Measurements from ENCODE around the gene GCHFR. TPM values are rescaled to one million over a fixed set of nuclear protein-coding genes. Genes with fewer than 3 reads are reported as not detected.

The GCHFR gene
- total RNA-seq, 1 donor from 2014 or later = 7.4 TPM

DNA sequence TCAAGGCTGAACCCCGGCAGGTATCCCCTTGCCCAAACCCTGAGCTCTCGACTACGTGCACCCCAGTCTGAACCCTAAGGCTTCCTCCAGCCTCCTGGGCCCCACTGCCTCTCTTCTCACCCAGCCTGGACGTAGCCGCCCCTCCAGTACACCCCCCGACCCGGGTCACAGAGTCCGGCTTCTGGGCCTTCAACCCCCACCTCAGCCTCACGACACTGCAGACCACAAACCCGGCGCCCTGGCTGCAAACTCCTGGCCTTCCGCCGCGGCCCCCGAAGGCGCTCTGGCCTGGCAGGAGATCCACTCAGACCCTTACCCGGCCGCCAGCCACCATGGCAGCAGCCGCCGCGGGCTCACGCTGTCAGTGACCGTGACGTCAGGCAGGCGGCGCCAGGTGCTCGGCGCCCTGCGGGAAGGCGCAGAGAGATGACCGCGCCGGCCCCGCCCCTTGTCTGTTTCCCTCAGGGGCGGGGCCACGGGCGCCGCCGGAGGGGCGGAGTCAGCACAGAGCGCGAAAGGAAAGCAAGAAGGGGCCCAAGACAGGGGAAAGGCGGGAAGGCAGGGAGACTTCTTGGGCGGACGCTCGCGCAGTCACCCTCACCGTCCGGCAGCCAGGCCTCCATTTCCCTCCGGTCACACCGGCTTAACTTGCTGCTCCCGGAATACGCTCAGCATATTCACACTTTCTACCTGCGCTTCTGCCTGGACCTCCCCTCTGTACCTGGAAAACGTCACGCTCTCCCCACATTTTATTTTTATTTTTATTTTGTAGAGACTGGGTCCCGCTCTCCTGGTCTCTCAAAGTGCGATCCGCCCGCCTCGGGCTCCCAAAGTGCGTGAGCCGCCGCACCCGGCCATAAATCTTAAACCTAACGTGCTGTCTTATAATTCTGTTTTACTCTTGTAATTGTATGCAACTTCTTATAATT is 8.7 kb upstream of the GCHFR start, which contains the start of gene RMDN3:
Gene RMDN3, minus strand, starts transcription at position 372 of the 929 bp plus-strand sequence. CDS start 471 bp downstream, outside the sequence.
- DNase-seq (ENCODE audit: low spot score) = peak; percentile 93

GRCh38 chr15:40755812-40756208 is 8.1 kb upstream of the GCHFR start:
- DNase-seq (ENCODE audit: low spot score) = no peak

DNA sequence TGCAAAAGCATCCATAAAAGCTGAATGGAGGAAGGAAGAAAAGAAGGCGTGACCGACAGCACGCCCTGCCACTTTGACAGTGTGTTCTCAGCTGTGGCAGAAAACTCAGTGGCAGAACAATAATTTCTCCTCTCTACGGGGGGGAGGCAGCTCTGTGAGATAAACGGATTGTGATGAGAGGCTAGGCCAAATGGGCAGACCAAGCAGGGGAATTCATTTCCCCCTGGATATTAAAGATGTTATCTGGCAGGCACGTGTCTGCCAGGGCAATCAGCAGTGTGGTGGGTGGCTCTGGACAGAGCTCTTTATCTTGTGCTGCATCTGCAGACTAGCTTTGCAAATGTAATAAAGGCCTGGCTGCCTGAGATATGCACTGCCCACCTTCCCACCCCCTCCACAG is 6.9 kb upstream of the GCHFR start:
- no peak for DNase-seq (ENCODE audit: low spot score)

DNA sequence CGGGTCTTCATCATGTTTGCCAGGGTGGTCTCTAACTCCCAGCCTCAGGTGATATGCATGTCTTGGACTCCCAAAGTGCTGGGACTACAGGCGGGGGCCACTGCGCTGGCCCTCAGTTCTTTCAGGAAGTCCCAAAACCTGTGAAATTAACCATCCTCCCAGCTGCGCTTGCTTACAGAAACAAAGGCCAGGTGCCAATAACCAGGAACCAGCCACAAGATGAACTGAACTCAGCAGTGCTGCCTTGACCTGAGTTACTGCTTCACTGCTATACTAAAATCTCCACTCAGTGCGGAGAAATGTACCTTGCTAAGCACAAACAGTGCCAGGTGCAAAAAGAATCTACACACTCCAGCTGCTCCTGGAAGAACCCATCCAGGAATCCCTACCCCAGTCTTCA is 3.9 kb upstream of the GCHFR start:
- no peak for DNase-seq (ENCODE audit: low spot score)

DNA sequence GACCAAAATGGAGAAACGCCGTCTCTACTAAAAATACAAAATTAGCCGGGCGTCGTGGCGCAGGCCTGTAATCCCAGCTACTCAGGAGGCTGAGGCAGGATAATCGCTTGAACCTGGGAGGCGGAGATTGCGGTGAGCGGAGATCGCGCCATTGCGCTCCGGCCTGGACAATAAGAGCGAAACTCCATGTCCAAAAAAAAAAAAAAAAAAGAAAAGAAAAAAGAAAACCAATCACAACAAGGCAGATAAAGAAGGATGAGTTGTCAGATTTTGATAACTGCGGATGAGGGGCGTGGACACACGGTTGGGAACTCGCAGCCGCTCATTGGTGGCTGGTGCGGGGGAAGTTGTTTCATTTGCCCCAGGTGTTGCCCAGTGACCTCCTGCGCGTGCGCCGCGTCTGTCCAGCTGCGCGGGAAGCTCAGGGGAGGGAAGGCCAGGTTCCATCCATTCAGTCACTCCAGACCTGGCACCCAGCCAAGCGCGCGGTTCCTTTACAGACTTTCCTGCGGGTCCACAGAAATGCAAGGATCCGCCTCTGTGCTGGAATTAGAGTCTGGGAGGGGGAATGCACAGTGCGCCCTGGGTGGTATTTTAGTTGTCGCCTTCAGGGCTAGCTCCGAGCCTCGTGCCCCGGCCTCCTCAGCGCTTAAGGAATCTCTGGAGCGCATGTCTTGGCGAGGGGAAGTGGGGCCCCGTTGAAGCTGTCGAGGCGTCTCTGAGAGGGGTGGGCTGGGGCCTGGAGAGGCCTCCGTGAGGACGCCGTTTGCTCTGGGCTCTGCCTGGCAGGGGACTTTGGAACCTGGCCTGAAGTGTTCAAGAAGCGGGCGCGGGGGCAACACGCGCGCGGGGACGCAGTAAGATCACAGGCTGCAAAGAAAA is 708 bp upstream of the GCHFR start:
- DNase-seq (ENCODE audit: low spot score) = peak; percentile 80

- DNase-seq (ENCODE audit: low spot score) = no peak
These were observed 798 bp downstream of the GCHFR start for GRCh38 chr15:40764629-40765103.

DNA sequence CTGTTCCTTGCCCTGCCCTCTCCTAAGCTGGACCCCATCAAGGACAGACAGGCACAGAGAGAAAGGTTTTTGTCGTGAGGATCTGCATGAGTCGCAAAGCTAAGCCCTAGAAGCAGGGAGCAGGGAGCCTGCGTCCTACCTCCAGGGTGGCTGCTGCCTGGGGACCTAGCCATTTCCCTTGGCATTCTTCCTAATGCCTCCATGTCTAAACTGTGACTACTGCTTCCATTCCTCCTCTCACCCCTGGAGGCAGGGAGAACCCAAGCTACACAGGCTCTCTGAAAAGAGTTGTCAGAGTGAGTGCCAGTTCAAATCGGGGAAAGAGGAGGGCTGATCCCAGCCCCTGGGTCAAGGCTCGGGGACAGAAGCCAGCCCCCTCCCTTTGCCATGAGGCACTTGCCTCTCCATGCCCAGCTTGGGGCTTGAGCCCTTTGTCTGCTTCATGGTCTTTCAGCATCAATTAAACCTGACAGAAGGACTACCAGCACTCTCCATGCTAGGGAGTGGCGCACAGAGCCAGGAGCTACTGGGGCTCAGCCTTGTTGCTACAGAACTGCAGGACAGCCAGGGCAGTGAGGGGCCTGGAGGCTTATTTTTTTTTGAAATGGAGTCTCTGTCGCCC is 2.4 kb downstream of the GCHFR start:
- no peak for DNase-seq (ENCODE audit: low spot score)

- DNase-seq (ENCODE audit: low spot score) = no peak
These were observed 3.3 kb downstream of the GCHFR start for GRCh38 chr15:40766906-40767837.

- DNase-seq (ENCODE audit: low spot score) = no peak
These were observed 4.1 kb downstream of the GCHFR start for GRCh38 chr15:40767838-40768500.

GRCh38 chr15:40768521-40769273 is 4.8 kb downstream of the GCHFR start:
- no peak for DNase-seq (ENCODE audit: low spot score)

DNA sequence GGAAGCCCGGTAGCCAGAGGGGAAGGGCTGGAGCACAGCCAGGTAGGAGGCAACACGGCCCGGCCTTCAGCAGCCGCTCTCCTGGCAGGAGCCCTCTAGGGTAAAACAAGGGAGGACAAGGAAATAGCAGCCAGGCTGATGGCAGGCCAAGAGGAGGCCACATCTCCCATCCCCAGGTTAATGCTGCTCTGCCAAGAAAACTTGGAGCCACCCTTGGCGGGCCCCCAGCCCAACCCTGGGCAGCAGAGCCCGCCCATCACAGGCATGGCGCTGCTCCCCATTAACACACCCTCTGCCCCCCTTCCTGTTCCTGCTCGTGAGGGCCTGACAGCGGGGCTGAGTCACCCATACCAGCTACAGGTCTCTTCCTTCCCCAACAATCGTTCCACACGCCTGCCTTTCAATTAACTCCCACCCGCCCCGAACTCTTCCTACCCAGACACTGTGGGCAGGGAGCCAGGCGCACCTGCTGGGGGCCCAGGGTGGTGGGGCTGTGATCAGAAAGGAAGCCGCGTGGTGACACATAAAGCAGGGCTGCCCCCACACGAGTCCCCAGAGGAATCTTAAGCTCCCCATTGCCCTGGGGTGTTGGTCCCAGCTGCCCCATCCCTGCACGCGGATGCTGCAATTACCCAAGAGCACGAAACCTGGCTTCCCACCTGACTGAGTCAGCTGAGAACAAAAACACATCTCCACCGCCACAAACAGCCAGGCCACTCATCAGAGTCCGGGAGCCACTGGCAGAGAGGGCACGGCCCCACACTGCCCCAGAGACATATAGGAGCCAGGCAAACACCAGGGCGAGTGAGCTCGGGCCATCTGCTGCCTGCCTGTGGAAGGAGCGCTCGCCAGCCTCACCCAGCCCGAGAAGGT is 5.6 kb downstream of the GCHFR start, which contains the start of gene C15orf62:
Gene C15orf62, plus strand, starts transcription at position 707 of the 873 bp plus-strand sequence. CDS start 516 bp downstream, outside the sequence.
- DNase-seq (ENCODE audit: low spot score) = peak; percentile 88

DNA sequence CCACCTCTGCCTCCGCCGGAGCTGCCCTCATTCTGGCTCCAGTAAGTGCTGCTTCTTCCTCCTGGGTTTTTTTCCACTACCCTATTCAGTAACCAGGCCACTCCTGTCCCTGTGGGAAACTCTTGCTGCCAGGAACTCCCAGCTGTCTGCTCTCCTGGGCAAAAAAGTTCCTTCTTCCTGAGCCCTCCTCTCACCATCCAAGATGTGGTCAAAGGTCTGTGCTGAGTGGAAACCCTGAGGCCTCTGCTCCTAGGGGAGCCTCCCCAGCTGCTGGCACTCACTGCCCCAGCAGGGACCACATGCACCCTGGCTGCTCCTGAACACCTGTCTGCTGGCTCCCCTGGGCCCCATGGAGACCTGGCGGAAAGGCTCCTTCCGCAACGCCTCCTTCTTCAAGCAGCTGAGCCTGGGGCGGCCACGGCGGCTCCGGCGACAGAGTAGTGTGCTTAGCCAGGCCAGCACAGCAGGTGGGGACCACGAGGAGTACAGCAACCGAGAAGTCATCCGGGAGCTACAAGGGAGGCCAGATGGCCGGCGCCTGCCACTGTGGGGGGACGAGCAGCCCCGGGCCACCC is 6.4 kb downstream of the GCHFR start:
- no peak for DNase-seq (ENCODE audit: low spot score)

- no peak for DNase-seq (ENCODE audit: low spot score)
These were observed 7.4 kb downstream of the GCHFR start for GRCh38 chr15:40771242-40771641.

DNA sequence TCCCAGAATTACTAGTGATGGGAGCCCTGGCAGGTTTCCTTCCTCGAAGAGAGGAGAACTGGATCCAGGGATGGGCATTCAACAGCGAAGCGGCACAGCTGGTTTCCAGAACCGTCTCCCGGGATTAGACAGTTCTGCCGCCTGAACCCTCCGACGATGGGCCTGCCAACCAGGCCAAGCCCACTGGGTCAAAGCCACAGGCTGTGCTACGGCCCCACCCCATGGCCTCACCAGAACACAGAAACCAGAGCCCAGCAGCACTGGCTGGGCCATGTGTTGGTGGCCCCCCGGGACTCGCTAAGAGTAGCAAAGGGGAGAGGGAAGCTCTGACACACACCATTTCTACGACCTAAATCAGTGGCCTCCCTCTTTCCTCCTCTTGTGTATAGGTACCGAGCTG is 8.1 kb downstream of the GCHFR start:
- no peak for DNase-seq (ENCODE audit: low spot score)

DNA sequence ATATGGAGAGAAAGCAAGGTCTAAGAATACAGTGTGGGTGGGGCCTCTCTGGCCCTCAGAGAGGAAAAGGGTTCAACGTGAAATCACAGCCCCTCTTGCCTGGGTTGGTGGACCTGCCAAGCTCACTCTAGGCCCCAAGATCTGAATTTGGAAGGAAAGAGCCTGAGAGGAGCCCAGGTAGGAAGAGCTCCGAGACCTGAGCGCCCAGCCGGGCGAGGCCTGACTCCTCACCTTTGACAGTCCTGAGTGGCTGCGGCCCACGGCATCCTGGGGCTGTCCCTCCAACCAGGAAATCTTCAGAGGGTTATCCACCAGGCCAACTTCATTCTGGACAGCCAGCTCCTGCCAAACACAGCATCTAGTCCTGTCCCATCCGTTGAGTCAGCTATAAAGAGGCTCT is 9.6 kb downstream of the GCHFR start:
- DNase-seq (ENCODE audit: low spot score) = no peak

GRCh38 chr15:40773902-40774301 is 10.0 kb downstream of the GCHFR start:
- DNase-seq (ENCODE audit: low spot score) = no peak

DNA sequence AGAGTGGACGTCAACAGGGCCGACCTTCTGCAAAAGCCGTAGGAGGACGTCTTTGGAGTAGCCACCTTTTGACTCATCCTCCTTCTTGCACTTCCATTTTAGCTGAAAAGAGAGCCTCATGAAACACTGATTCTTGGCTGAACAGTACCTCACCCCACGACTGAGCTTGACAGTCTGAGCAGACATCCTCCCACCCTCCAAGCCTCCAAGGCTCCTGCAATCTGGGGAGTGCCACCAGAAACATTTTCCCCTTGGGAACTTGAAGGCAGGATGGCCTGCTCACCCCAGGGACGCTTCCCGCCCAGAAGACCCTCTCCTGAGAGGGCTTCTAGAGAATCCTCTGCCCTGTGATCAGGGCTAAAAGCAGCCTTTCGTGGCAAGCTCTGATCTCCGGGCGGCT is 11.1 kb downstream of the GCHFR start:
- no peak for DNase-seq (ENCODE audit: low spot score)
